Loucy (cell line): ENCODE data around the gene MAP3K5.

Experiments used
- H2AFZ ChIP-seq: fragments of 200-600 bp; sonication (generic); 2 replicates; pipeline ENCODE4 v1.6.0; 2016; ENCODE audit warnings: antibody characterized with exemption, mild to moderate bottlenecking, low read length, moderate library complexity
- H3F3A ChIP-seq: fragments of 200-600 bp; 2 replicates; pipeline ENCODE4 v1.6.0; 2016; ENCODE audit warnings: antibody characterized with exemption, low read depth, mild to moderate bottlenecking
- H3K27me3 ChIP-seq: fragments of 200-600 bp; sonication (generic); 2 replicates; pipeline ENCODE4 v1.6.1; 2014; ENCODE audit warnings: low read length, mild to moderate bottlenecking; ENCODE audit not compliant: insufficient read depth, poor library complexity, severe bottlenecking
- H3K36me3 ChIP-seq: fragments of 200-600 bp; sonication (generic); 2 replicates; pipeline ENCODE4 v1.6.1; 2016; ENCODE audit warnings: low read length; ENCODE audit not compliant: insufficient read depth
- H3K4me1 ChIP-seq: fragments of 200-600 bp; sonication (generic); 2 replicates; pipeline ENCODE4 v1.5.1; 2014; ENCODE audit warnings: low read length, mild to moderate bottlenecking; ENCODE audit not compliant: insufficient read depth, poor library complexity, severe bottlenecking
- H3K4me2 ChIP-seq: fragments of 200-600 bp; sonication (generic); 2 replicates; pipeline ENCODE4 v1.6.0; 2014; ENCODE audit warnings: antibody characterized with exemption, low read length, low read depth, mild to moderate bottlenecking; ENCODE audit not compliant: poor library complexity, severe bottlenecking
- H3K4me3 ChIP-seq: fragments of 200-600 bp; sonication (generic); 2 replicates; pipeline ENCODE4 v1.5.1; 2014; ENCODE audit warnings: low read length, mild to moderate bottlenecking, mixed read lengths; ENCODE audit not compliant: poor library complexity, severe bottlenecking
- H3K79me2 ChIP-seq: fragments of 200-600 bp; sonication (generic); 2 replicates; pipeline ENCODE4 v1.6.1; 2014; ENCODE audit warnings: low read length; ENCODE audit not compliant: insufficient read depth
- H3K9ac ChIP-seq: fragments of 200-600 bp; sonication (generic); 2 replicates; pipeline ENCODE4 v1.6.0; 2014; ENCODE audit warnings: mild to moderate bottlenecking, low read depth, low read length, moderate library complexity; ENCODE audit not compliant: poor library complexity, severe bottlenecking
- H3K9me2 ChIP-seq: fragments of 200-600 bp; sonication (generic); replicated peaks from 2 replicates; pipeline ENCODE4 v1.6.1; 2016; ENCODE audit warnings: low read depth, low read length, mixed read lengths
- H3K9me3 ChIP-seq: fragments of 200-600 bp; sonication (generic); 2 replicates; pipeline ENCODE4 v1.6.1; 2014; ENCODE audit warnings: mild to moderate bottlenecking, antibody characterized with exemption, low read length, low read depth; ENCODE audit not compliant: insufficient read depth
- H4K20me1 ChIP-seq: fragments of 200-600 bp; sonication (generic); 2 replicates; pipeline ENCODE4 v1.6.0; 2014; ENCODE audit warnings: antibody characterized with exemption, low read length, mild to moderate bottlenecking; ENCODE audit not compliant: insufficient read depth, poor library complexity, severe bottlenecking
- CTCF ChIP-seq: fragments of 200-600 bp; sonication (generic); conservative IDR thresholded peaks from 2 replicates; pipeline ENCODE4 v1.5.1; 2014; ENCODE audit warnings: mild to moderate bottlenecking, antibody characterized with exemption, low read length
- EZH2phosphoT487 ChIP-seq: fragments of 200-600 bp; IDR thresholded peaks from 2 replicates; pipeline ENCODE4 v1.6.1; 2018; ENCODE audit warnings: antibody characterized with exemption, mild to moderate bottlenecking, moderate library complexity, borderline replicate concordance

Gene MAP3K5

GRCh38 chr6:136628996-136629395 lies 163.3 kb downstream of the MAP3K5 start:
- H3K27me3 ChIP-seq: no peaks in the 10 kb centered on the region
- no peaks in the 10 kb centered on the region for H3K9me2 ChIP-seq
- H3K79me2 ChIP-seq: no peaks in the 10 kb centered on the region
- H3K4me3 ChIP-seq: no peak overlapping the region
- H3K36me3 ChIP-seq: no peaks in the 10 kb centered on the region
- no peaks in the 10 kb centered on the region for H4K20me1 ChIP-seq
- H3K4me2 ChIP-seq: no peak overlapping the region
- TF ChIP-seq CTCF (no peak), EZH2phosphoT487 (no peak)
- H3K4me1 ChIP-seq: no peaks in the 10 kb centered on the region
- H2AFZ ChIP-seq: no peak overlapping the region
- H3K9ac ChIP-seq: no peak overlapping the region
- H3K9me3 ChIP-seq: no peaks in the 10 kb centered on the region
- H3F3A ChIP-seq: no peaks in the 10 kb centered on the region

- Histone ChIP-seq H2AFZ (no peak overlapping the region), H3K9me2 (no peaks in the 10 kb centered on the region), H3K27me3 (no peaks in the 10 kb centered on the region), H4K20me1 (no peaks in the 10 kb centered on the region), H3K9me3 (no peaks in the 10 kb centered on the region), H3K4me3 (no peak overlapping the region), H3K4me1 (no peaks in the 10 kb centered on the region), H3K9ac (no peak overlapping the region), H3F3A (no peaks in the 10 kb centered on the region), H3K4me2 (no peak overlapping the region), H3K79me2 (no peaks in the 10 kb centered on the region), H3K36me3 (no peaks in the 10 kb centered on the region)
- TF ChIP-seq CTCF (no peak), EZH2phosphoT487 (no peak)
Measured at GRCh38 chr6:136627191-136627590, 165.1 kb downstream of the MAP3K5 start.

GRCh38 chr6:136625293-136625692 lies 167.0 kb downstream of the MAP3K5 start:
- Histone ChIP-seq H3K9me3 (no peaks in the 10 kb centered on the region), H3F3A (no peaks in the 10 kb centered on the region), H4K20me1 (no peaks in the 10 kb centered on the region), H3K4me1 (no peaks in the 10 kb centered on the region), H3K4me3 (no peak overlapping the region), H3K27me3 (no peaks in the 10 kb centered on the region), H3K36me3 (no peaks in the 10 kb centered on the region), H3K9me2 (no peaks in the 10 kb centered on the region), H2AFZ (no peak overlapping the region), H3K79me2 (no peaks in the 10 kb centered on the region), H3K4me2 (no peak overlapping the region), H3K9ac (no peak overlapping the region)
- TF ChIP-seq EZH2phosphoT487: no peak
- no peak for TF ChIP-seq CTCF
